RPMI7951 (cell line): ENCODE data around the gene CNTFR. TPM values are rescaled to one million over a fixed set of nuclear protein-coding genes. Genes with fewer than 3 reads are reported as not detected.

Experiments used
- DNase-seq: peaks from one replicate; pipeline ENCODE4 v3.0.0-alpha.2; 2012; ENCODE audit warnings: low read depth
- total RNA-seq: library from RNA; depleted of rRNA; stranded (reverse); fragments of >200 nt; shearing (Covaris generic); gene quantifications from 2 replicates; pipeline ENCODE4 v1.2.3, GENCODE V29; 2014

The CNTFR gene
- total RNA-seq, 1 experiment from 2014 or later: not detected

DNA sequence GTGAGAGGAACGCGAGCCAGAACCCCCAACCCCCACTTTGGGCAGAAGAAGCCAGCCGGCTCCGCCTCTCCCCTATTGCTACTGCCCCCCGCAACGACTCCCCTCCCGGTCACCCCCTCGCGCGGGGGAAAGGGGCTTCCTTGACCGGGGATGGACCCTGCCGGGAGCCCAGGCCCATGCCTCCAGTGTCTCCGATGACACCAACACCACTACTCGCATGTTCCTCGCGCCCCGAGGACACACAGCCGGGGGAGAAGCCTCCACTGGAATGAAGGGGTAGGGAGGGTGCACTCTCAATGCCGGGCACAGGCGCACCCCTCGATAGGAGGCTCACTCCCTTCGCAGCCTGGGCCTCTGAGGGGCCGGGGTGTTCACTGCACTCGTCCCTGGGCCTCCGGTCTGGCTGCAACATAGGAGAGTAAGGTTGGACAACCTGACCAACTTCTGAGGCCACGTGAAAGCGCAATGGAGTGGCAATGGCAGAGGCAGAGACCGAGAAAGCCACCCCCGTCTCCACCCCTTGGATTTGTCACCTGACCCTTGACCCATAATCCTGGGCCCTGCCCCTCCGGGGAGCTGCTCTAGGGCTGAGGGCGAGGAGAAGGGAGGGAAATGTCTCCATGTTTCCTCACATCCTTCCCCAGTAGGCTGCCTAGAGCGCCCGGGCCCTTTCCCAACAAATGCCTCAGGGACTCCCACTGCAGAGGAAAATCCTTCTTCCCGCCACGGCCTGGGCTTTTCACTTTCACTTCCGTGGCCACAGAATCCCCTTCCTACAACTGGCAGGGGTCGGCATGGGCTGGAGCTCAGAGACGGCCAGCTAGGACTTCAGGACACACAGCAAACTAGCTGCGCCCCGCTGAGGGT lies 1.1 kb upstream of the CNTFR start:
- no peak for DNase-seq

DNA sequence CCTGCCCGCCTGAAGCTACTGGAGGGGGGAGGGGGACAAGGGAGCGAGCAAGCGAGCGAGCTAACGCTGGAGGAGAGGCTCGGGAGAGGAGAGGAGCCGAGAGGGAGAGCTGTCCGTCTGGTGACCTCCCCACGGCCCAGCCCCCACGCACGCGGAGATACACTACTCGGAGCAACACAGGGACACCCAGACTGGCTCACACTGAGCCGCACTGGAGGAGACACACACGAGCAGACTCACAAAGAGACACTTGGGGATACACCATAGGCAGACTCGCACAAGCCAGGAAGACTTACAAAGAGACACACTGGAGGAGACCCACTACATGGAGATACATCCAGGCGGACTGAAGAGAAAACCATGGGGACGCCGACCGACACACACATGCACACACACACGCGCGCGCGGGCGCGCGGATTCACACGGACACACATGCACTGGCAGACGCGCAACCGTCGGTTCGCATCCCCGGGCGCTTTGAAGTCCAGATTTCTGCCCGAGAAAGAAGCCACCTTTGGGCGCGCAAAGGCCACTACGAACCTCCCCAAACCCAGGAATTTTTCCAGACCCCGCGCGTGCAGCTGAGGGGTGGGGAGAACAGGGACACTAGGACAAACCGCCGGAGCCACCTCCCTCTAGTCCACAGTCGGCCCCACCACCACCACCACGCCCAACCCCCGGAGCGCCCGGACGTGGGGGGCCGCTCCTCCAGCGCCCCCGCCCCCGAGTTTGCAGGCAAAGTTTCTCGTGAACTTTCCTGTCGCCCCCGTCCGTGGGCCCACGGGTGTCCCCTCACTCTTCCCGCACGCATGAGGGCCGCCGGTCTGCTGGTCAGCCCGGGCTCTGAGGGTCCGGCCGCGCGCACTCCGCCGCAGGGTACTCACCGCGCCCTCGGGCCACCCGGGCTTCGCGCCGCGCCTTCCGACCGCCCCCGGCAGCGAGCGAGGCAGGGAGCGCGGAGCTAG lies 571 bp downstream of the CNTFR start:
- no peak for DNase-seq

DNA sequence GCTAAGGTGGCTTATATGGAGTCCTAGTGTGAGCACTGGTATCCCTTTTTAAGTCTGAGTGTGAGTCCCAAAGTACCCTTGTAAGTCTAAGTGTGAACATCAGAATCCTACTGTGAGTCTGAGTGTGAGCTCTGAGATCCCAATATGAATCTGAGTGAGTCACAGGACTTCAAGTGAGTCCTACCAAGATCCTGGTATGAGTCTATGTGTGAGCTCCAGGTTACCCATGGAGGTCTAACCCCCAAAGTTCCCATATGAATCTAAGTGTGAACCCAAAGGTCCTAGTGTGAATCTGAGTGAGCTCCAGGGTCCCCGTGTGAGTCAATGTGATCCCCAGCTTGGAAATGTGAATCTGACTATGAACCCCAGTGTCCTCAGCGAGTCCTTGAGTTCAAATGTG lies 2.3 kb downstream of the CNTFR start:
- no peak for DNase-seq

DNA sequence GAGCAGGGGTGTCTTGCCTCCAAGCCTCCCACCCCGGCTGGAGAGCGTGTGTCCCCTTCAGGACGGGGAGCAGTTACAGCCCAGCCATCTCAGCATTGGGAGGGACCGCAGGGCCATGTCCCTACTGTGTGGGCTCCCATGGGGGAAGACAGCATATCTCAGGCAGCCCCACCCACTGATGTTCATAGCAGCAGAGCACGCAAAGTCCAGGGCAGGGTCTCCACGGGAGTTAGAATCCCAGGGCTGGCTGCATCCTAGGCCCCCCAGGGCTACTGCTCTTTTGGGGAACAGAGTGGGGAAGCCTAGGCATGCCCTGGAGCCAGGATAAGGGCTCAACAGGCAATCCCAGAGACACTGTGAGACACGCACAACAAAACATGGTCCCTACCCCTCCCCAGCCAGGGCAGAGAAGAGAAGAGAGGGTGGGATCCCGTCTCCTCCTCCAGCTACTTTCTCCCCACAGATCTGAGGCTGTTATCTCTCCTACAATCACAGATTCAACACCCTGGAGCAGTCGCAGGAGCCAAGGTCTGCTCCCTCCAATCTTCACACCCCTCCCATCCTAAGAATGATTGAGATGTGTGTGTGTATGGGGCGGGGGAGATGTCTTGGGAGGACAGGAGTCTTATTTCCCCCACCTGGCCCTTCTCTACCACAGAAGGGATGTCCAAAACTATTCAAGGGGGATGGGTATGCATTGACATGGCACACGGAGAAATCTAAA lies 3.4 kb downstream of the CNTFR start:
- DNase-seq: no peak

DNA sequence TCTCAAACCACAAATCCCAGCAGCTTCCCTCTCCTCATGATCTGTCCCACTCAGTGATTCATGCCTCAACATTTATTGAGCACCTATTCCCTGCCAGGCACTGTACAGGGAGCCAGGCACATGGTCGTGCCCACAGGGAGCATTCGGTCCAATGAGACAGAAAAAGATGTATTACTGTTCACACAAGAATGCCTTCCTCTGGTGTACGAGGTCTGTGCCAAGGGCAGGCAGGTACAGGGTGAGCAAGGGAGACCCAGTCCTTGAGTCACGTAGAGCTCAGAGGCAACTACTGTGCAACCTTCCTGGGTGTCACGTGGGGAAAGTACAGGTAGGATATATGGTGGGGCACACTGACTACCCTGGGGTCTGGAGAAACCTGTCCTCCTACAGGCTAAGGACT lies 4.6 kb downstream of the CNTFR start:
- DNase-seq: no peak

DNA sequence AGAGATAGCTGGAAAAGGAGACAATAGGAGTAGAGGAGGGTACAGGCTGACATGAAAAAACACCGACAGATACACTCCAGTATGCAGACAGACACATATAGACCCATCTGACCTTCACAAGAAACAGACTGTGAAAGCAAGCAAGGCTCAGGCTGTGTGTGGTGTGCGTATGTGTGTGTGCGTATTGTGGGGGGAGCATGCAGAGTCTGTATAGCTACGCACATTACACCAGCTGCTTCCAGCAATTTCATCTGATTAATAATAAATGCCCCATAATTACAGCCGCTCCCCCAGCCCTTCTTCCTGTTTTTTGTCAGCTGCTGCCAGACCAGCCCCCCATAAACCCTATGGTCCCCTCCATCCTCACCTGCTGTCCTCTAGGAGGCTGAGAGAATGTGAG lies 6.7 kb downstream of the CNTFR start:
- no peak for DNase-seq

DNA sequence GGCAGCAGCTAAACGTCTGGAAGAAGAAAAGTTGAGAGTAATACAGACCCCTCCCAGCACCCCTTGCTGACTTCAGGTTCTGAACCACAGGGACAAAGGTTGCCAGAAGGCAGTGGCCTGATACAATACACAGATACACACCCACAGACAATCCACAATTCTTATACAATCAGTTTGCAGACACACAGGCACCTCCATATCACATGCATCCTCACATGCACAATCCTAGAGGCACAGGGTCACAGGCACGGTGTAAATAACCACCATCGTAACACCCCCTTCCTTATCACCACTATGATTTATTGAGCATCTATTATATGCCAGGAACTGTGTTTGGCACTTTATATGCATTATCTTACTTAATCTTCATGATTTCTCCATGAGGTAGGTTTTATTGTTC lies 8.2 kb downstream of the CNTFR start:
- no peak for DNase-seq

DNA sequence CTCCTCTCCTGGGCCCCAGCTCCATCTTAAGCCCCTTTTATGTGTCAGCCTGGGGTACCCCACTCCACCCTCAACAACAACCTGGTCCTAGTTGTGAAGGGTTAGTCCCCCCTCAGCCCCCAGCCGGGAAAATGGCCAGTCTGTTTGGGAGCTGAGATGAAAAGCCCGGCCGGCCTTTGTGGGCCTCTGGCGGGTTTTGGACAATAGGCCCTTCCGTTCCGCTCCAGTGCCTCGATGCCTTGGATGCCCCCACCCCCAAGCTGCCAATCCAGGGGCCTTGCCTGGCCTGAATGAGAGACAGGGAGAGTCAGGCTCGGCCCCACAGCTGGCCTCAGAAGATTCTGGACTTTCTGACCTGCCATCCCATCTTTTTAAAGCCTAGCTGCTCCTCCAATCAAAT lies 9.2 kb downstream of the CNTFR start:
- DNase-seq: no peak

DNA sequence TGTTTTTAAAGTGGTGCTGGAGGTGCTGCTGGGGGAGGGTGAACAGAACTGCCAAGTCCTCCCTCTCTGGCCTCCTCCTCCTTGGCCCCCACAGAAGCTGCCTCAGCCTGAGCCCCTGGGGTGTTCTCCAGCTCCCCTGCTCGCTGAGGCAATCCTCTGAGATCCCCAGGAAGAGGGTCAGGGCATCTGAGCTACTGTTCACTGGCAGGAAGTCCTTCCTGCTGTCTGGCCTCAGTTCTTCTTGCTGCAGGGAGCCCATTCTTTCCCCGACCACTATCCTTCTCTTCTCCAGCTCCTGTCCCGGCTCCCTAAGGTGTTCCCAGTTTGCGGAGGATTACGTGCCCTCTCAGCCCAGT lies 9.7 kb downstream of the CNTFR start:
- DNase-seq: no peak

DNA sequence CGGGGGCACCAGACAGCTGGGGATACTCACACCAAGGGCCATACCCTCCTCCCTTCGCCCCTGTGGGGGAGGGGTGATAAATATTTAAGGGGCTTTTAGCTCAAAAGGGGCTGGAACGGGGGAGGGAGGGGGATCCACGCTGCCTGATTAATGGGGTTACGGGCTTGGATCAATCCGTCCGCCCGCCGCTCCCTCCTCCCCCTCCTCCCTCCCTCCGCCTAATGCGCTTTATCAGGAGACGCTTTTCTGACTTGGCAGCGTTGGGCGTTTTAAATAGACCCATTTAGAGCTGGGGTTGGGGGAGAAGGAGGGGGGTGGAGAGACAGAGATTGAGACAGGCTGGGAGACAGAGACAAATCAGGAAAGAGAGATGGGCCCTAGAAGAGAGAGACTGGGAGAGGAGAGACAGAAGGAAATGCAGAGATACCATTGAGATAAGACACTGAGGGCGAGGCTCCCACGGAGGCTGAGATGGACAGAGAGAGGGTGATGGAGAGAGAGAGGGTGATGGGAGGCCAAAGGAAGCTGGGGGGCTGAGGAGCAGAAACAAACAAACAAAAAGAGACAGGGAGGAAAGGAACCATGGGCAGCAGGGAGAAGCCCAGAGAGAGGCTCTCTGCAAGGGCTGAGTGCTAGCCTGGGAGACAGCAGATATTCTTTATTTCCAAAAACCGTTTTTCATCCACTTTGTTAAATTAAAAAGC lies 10.3 kb downstream of the CNTFR start:
- DNase-seq: no peak

DNA sequence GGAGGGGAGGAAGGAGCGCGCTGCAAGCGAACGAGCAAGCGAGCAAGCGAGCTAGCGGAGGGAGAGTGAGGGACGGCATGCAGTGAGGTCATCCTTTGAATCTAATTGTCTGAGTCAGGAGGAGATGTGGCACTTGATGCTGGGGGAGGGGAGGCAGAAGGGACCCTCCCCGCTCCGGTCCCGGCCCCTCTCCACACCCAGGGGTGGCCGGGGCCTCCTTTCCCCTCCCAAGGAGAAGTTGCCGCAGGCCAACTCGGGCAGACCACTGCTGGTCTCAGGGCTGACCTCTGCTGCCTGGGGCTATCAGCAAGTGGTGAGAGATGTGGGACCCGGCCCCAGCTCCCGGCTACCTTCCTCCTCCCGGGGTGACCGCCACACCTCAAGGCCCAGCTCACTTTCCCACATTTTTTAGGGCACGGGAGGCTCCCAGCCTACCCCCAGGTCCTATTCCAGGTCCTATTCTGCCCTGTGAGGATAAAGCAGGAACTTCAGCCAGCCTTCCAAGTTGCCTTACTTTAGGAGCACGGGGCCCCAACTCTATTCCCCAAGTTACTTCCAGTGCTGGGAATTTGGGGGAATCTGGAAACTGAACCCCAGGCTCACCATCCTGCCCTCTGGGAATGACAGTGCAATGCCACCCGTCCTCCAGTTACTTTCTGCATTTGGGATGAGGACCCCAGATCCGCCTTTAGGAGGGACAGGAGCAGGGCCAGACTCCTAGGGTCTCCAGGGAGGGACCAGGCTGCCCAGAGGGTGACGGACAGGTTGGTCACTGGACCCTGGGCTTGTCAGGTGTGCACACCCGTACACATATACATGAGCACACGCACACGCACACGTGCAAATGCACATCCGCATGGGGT lies 11.1 kb downstream of the CNTFR start:
- DNase-seq: peak; percentile 19

DNA sequence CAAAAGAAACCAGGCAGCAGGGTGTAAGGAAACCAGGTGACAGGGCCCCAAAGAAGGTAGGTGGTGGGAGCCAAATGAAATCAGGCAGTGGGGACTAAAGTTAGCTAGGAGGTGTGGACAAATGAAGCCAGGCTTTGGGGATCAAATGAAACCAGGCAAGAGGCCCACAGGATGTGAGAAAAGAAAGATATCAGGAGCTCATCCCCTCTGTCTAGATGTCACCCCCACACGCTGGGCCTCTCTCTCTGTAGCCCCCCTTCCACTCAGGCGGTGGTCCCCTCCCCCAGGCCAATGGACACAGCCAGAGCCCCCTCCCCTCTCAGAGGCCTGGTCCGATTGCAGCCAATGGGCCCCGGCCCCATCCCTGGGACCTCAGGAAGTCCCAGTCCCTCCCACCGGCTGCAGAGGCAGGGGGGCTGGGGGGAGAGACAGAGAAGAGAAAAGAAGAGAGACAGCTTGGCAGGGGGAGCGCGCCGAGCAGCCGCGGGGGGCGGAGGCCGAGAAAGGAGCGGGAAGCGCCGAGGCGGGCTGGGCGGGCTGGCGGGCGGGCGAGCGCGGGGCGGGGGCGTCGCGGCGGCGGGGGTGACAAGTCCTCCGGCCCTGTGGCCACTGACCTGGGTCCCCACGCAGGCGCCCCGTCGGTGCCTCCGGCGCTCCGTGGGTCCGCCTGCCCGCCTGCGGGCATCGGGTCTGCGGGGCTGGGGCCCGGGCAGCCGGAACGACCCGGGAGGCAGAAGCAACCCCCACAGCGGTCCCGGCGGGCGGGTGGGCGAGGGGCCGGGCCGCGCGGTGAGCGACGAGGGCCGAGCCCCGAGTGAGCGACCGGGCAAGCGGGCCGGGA lies 11.9 kb downstream of the CNTFR start:
- DNase-seq: no peak

DNA sequence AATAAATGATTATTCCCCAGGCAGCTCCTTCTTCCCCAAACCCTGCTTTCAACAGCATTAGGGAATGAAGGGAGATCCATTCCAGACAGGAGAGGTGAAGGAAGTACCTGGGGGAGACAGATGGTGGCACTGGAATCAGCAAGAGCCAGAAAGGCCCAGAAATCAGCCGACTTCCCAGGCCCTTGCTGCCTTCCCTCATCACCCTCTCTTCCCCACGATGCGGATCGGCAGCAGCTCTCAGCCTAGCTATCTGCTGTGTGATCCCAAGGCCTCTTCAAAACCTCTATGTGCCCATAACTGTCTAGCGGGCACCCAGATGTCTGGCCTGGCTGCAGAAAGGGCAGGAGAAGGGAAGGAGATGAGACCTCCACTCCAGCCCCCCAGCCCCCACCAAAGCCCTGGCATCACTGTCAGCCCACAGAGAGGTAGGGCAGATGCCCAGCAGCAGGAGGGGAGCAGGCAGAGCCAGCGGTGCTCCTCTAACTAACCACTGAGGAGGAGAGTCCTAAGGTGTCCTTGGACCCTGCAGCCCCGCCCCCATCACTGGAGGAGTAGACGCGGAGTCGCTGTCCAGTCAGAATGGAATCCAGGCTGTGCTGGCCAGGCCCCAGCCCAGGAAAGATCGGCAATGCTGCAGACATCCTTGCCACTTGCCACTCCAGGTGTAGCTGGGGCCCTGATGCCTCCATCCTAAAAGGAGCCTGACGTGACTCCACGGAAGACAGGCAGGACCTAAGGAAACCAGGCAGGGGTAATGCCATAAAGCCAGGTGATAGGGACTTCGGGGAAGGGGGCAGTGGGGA lies 12.7 kb downstream of the CNTFR start:
- DNase-seq: no peak

DNA sequence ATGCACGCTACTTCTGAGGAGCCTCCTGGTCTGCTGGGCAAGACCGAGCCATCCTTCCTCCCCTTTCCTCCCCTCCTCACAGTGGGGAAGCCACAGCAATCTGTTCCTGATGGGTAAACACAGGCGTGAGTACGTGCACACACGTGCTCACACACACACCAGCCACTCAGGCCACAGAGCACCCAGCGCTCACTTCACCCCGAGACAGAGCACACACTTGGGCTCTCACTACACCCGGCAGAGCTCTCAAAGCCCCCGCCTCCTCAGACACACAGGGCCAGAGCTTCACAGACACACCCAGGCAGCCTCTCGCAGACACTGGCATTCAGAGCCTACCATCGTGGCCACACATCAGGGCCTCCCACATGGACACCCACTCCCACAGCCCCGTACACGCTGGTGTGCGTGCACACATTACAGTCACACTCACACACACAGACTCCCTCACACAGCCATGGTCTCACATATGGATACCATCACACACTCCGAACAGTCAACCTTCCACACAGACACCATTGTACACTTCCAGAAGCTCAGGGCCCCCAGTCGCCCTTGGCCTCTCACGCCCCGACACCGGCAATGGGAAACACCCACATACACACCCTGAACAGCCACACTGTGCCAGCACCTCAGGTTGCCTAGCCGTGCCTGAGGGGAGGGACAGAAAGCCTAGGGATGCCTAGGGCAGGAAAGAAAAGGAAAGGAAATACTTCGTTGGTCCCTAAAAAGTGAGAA lies 13.5 kb downstream of the CNTFR start:
- DNase-seq: no peak

DNA sequence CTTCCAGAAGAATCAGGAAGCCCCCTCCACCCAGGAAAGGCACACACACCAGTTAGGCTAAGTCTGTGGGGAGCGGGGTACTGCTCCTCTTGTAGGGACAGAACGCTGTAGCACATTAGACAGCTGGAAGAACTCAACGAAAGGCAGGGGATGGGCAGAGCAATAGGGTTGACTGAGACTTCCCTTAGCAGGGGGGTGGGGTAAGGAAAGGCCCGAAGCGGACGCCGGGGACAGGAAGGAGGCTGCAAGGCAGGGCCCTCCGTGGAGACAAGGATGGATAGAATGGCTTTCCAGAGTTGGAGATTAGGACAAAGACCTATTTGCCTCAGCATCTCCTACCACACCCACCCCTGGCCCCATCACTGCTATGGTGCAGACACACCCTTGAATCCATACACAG lies 14.3 kb downstream of the CNTFR start:
- no peak for DNase-seq

DNA sequence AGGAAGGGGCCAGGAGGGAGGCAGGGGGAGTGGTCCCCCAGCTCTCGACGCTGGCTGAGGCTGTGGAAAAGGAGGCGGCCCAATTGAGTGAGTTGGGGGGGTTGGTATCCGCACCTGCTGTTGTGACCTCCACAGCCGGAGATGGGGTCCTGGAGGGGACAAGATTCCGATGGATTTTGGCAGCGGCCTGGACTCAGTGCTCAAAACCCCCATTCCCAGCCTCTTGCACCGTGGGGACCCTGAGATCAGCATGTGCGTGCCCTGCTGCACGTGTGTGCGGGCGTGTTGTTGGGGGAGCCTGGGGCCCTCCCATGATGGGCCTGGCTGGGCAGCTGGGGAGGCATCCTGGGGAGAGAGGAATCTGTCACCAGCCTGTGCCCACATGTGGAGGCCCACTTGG lies 15.0 kb downstream of the CNTFR start:
- no peak for DNase-seq

DNA sequence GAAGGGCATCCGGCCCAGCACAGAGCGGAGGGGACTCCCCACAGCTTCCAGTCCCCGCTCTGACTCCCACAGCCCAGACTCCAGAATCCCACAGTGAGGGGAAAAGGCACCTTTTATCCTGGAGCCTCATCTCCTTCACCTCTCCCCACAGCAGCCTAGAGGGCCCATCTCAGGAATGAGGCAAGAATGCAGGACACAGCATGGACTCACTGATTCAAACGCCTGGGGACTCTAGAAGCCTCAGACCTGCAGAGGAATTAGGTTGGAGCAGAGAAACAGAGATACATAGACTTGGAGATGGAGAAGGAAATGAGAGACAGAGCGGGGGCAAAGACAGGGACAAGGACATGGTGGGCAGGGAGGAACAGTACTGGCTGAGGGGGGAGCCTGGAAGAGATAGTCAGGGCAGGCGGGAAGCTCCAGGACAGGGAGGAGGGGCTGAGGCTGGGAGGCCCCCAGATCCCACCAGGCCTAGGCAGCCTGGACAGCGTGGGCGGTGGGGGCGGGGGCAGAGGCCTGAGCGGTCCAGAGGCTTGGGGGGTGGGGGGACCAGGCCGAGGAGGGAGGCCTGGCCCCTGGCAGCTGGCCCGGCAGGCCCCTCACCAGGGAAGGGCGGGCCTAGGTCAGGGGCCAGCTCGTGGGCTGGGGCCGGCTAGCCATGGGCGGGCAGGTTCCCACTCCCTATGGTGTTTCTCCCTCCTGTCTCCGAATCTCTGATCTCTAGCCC lies 15.8 kb downstream of the CNTFR start:
- no peak for DNase-seq
